ENCODE data around the gene PRXL2A. TPM values are rescaled to one million over a fixed set of nuclear protein-coding genes. Genes with fewer than 3 reads are reported as not detected.
A peak's percentile ranks its signal among the peaks of the same experiment; 100 is the strongest.

Gene PRXL2A
- total RNA-seq, 4 donors from 2014 or later = 21.7 to 64.6 (median 38.7) TPM

- DNase-seq = peak; percentile 32
- intact Hi-C loops (cut with DNase I; ENCODE audit: low total_unique reads) (no loop called here), in situ Hi-C loops (cut with MboI; ENCODE audit: low pct_ligation_motif_present in 1 of 4, low pct_unique_long_range_greater_than_20kb in 1 of 4, low sequenced_read_pairs in 3 of 4) (no loop called here)
- Histone ChIP-seq H3K9me3 (no peaks in the 10 kb centered on the region), H3K4me1 (peaks cover 39 to 81% (median 76%) of the 10 kb centered on the region in 4 donors), H3K27ac (peak overlapping the region; percentile 83 to 93 (median 86)), H3K27me3 (no peaks in the 10 kb centered on the region), H3K36me3 (no peaks in the 10 kb centered on the region), H3K4me3 (peak overlapping the region in 1 of 4 donors; percentile 2)
- 50% methylated on average over 5 of the region's 5 CpGs; no CpG with 5 or more reads in 1 of the 2 donors for WGBS, 2 donors (ENCODE audit: low coverage in 1 of 2)
- TF ChIP-seq POLR2AphosphoS5 (IDR thresholded peaks at IDR 0.05) (no peak), POLR2A (IDR thresholded peaks at IDR 0.05) (no peak), EP300 (IDR thresholded peaks at IDR 0.05; ENCODE audit: low read depth) (no peak)
- TF ChIP-seq, protein P1, sequence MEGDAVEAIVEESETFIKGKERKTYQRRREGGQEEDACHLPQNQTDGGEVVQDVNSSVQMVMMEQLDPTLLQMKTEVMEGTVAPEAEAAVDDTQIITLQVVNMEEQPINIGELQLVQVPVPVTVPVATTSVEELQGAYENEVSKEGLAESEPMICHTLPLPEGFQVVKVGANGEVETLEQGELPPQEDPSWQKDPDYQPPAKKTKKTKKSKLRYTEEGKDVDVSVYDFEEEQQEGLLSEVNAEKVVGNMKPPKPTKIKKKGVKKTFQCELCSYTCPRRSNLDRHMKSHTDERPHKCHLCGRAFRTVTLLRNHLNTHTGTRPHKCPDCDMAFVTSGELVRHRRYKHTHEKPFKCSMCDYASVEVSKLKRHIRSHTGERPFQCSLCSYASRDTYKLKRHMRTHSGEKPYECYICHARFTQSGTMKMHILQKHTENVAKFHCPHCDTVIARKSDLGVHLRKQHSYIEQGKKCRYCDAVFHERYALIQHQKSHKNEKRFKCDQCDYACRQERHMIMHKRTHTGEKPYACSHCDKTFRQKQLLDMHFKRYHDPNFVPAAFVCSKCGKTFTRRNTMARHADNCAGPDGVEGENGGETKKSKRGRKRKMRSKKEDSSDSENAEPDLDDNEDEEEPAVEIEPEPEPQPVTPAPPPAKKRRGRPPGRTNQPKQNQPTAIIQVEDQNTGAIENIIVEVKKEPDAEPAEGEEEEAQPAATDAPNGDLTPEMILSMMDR (IDR thresholded peaks at IDR 0.05) = no peak
These were observed 2.3 kb downstream of the PRXL2A start for GRCh38 chr10:80410578-80411145.

DNA sequence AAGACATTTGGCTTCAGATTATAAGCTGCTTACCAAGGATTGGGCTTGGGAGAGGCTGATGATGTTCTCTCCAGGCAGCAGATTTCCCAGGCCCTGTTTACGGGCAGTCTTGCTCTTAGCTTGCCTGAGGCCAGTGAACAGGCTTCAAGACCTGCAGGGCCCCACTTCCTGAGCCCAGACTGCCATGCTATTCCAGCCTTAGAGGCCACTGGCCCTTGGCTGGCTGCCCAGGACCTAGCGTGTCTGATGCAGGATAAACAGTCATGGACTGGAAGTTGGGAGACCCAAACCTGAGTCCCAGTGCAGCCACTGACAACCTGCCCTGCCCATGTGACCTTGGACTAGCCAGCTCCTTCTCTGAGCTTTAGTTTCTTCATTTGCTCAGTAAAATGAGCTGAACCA lies 2.9 kb downstream of the PRXL2A start:
- intact Hi-C loops (cut with DNase I; ENCODE audit: low total_unique reads) (no loop called here), in situ Hi-C loops (cut with MboI; ENCODE audit: low pct_ligation_motif_present in 1 of 4, low pct_unique_long_range_greater_than_20kb in 1 of 4, low sequenced_read_pairs in 3 of 4) (no loop called here)
- Histone ChIP-seq H3K9me3 (no peaks in the 10 kb centered on the region), H3K27me3 (no peaks in the 10 kb centered on the region), H3K4me1 (peaks cover 45 to 87% (median 83%) of the 10 kb centered on the region in 4 donors), H3K27ac (peak overlapping the region; percentile 83 to 93 (median 86)), H3K36me3 (no peaks in the 10 kb centered on the region), H3K4me3 (no peak overlapping the region)
- WGBS, 2 donors (ENCODE audit: low coverage in 1 of 2) = 78% methylated on average over 2 of the region's 2 CpGs; no CpG with 5 or more reads in 1 of the 2 donors
- TF ChIP-seq POLR2A (IDR thresholded peaks at IDR 0.05) = no peak
- TF ChIP-seq, protein P1 (IDR thresholded peaks at IDR 0.05) = no peak
- TF ChIP-seq EP300 (IDR thresholded peaks at IDR 0.05; ENCODE audit: low read depth) = no peak
- TF ChIP-seq POLR2AphosphoS5 (IDR thresholded peaks at IDR 0.05) = no peak
- DNase-seq = peak; percentile 26

- peak overlapping the region; percentile 83 to 93 (median 86) for H3K27ac ChIP-seq
- WGBS, 2 donors (ENCODE audit: low coverage in 1 of 2) = 65% methylated on average over 1 of the region's 1 CpG; no CpG with 5 or more reads in 1 of the 2 donors
- in situ Hi-C loops (cut with MboI; ENCODE audit: low pct_ligation_motif_present in 1 of 4, low pct_unique_long_range_greater_than_20kb in 1 of 4, low sequenced_read_pairs in 3 of 4) (no loop called here), intact Hi-C loops (cut with DNase I; ENCODE audit: low total_unique reads) (no loop called here)
- H3K27me3 ChIP-seq = no peaks in the 10 kb centered on the region
- no peaks in the 10 kb centered on the region for H3K36me3 ChIP-seq
- no peak for DNase-seq
- no peaks in the 10 kb centered on the region for H3K9me3 ChIP-seq
- no peak overlapping the region for H3K4me3 ChIP-seq
- no peak for TF ChIP-seq POLR2AphosphoS5 (IDR thresholded peaks at IDR 0.05)
- TF ChIP-seq, protein P1 (IDR thresholded peaks at IDR 0.05) = no peak
- TF ChIP-seq POLR2A (IDR thresholded peaks at IDR 0.05) = no peak
- TF ChIP-seq EP300 (IDR thresholded peaks at IDR 0.05; ENCODE audit: low read depth) = no peak
- peaks cover 48 to 92% (median 87%) of the 10 kb centered on the region in 4 donors for H3K4me1 ChIP-seq
These were observed 3.4 kb downstream of the PRXL2A start for GRCh38 chr10:80411681-80412220.

- Histone ChIP-seq H3K4me3 (no peak overlapping the region), H3K4me1 (peaks cover 48 to 94% (median 87%) of the 10 kb centered on the region in 4 donors), H3K36me3 (no peaks in the 10 kb centered on the region), H3K27ac (peak overlapping the region in 3 of 4 donors; percentile 71 to 85 (median 74)), H3K27me3 (no peaks in the 10 kb centered on the region), H3K9me3 (no peaks in the 10 kb centered on the region)
- intact Hi-C loops (cut with DNase I; ENCODE audit: low total_unique reads) (no loop called here), in situ Hi-C loops (cut with MboI; ENCODE audit: low pct_ligation_motif_present in 1 of 4, low pct_unique_long_range_greater_than_20kb in 1 of 4, low sequenced_read_pairs in 3 of 4) (no loop called here)
- WGBS, 2 donors (ENCODE audit: low coverage in 1 of 2) = 68 to 80% methylated on average over 4 to 5 of the region's 5 CpGs
- TF ChIP-seq POLR2A (IDR thresholded peaks at IDR 0.05) (no peak), EP300 (IDR thresholded peaks at IDR 0.05; ENCODE audit: low read depth) (no peak), POLR2AphosphoS5 (IDR thresholded peaks at IDR 0.05) (no peak)
- TF ChIP-seq, protein P1 (IDR thresholded peaks at IDR 0.05) = no peak
- no peak for DNase-seq
These were observed 4.1 kb downstream of the PRXL2A start for GRCh38 chr10:80412486-80412885.
